Superior temporal gyrus (tissue), 1 donor: Measurements from ENCODE around the gene AJM1.
"Not testable (repeated sequence)": the region's sequence is repeated elsewhere in the genome, so short reads cannot be mapped to it uniquely, and the experiment has no call there.

Experiments used
- DNase-seq: peaks from one replicate; pipeline ENCODE4 v3.0.0-alpha.2; 2016; ENCODE audit errors: extremely low spot score

Gene AJM1

DNA sequence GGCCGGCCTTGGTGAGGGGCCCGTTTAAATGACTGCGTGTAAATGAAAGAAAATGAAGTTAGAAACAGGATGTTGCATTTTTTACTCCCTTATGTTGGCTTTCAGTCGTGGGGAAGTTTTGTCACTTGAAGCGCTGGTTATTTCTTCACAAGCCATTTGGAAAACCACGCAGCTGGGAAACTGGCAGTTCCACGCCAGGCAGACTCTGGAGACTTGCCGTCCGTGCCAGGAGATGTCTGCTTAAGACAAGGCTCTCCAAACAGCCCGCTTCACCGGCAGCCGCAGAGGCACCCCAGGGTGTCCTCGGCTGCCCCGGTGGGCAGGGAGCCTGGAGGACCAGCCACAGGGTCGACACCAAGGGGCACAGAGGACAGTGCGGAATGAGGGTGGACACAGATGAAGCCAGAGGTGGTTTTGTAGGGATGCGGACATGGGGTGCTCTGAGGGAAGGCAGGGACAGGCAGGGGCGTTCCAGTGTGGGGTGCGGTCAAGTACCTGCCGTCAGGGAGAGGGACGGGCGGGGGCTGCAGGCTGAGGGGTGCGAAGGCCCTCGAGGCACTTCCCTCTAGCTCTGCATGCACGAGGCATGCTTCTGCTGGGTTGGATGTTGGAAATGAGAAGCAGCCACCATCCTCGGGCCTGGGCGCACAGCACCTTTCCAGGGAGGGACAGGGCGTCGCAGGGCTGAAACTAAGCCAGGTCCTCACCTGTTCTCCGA is 11.1 kb upstream of the AJM1 start:
- DNase-seq: peak; percentile 43

DNA sequence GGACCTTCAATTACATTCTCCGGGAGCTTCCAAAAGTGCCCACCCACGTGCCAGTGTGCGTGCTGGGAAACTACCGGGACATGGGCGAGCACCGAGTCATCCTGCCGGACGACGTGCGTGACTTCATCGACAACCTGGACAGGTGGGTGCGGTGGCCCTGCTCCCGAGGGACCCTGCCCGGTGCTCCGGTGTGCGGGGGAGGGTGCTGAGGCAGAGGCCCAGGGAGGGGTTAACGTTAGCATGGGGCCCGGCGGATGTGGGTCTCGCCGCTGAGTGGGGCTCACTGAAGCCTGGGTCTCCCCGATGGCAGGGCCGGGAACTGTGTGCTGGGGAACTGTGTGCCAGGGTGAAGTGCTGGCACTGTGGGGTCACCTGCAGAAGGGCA is 10.6 kb upstream of the AJM1 start:
- no peak for DNase-seq

DNA sequence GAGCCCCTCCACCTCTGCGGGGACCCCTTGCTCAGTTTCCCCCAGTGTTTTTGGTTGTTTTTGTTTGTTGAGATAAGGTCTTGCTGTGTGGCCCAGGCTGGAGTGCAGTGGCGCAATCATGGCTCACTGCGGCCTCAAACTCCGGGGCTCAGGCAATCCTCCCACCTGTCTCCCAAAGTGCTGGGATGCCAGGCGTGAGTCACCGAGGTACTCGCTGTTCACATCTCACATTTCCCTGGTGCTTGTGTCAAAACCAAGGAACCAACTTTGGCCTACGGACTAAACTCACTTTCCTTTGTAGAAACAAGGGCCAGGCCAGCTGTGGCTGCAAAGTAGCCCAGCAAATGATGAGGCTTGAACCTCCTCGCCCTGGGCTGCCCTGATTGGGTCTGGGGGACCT is 9.7 kb upstream of the AJM1 start:
- no peak for DNase-seq

DNA sequence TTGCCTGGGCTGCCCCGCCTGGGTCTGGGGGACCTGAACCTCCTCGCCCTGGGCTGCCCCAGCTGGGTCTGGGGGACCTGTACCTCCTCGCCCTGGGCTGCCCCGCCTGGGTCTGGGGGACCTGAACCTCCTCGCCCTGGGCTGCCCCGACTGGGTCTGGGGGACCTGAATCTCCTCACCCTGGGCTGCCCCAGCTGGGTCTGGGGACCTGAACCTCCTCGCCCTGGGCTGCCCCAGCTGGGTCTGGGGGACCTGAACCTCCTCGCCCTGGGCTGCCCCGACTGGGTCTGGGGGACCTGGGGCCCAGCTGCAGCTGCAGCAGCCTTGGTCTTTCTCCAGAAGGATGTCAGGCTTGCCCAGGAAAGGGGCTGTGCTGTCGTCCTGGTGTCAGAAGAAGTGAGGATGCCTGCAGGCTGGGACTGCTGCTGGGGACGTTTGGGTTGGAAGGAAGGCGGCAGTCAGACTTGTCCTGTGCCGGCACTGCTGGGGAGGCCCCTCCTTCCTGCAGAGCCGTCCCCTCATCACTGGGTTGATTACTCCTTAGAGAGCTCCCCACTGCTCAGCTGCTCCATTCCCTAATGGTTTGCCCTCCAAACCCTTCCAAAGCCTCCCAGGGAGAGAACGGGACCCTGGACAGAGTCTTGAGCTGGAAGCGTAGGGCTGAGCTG is 8.8 kb upstream of the AJM1 start:
- DNase-seq: not testable (repeated sequence)

DNA sequence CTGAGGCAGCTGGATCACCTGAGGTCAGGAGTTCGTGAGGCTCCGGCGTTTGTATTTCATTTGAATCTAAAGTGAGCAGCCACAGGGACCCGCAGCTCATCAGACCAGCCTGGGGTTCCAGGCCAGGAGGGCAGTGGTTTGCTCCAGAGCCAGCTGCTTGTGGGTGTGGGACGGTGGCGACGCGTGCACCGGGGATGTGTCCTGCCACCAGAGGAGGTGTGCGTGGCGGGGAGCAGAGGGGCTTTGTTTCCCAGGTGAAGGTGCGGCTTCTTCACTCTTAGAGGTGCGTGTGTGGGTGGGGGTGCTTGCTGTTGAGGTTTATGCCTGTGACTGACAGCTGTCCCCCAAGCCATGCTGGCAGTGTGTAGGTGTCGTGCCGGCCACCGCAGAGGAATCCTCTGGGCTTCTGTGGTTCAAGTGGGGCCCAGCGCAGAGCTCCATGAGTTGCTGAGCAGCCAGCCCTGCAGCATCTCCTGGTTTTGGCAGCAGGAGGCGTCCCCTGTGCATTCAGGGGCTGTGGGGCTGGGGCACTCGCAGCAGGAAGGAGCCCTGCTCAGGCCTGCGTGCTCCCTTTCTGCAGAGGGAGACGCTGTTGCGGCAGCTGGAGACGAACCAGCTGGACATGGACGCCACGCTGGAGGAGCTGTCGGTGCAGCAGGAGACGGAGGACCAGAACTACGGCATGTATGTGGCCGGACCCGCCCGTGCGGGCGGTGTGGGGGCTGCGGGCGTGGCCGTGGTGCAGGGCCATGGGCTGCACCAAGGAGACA is 6.9 kb upstream of the AJM1 start:
- no peak for DNase-seq

DNA sequence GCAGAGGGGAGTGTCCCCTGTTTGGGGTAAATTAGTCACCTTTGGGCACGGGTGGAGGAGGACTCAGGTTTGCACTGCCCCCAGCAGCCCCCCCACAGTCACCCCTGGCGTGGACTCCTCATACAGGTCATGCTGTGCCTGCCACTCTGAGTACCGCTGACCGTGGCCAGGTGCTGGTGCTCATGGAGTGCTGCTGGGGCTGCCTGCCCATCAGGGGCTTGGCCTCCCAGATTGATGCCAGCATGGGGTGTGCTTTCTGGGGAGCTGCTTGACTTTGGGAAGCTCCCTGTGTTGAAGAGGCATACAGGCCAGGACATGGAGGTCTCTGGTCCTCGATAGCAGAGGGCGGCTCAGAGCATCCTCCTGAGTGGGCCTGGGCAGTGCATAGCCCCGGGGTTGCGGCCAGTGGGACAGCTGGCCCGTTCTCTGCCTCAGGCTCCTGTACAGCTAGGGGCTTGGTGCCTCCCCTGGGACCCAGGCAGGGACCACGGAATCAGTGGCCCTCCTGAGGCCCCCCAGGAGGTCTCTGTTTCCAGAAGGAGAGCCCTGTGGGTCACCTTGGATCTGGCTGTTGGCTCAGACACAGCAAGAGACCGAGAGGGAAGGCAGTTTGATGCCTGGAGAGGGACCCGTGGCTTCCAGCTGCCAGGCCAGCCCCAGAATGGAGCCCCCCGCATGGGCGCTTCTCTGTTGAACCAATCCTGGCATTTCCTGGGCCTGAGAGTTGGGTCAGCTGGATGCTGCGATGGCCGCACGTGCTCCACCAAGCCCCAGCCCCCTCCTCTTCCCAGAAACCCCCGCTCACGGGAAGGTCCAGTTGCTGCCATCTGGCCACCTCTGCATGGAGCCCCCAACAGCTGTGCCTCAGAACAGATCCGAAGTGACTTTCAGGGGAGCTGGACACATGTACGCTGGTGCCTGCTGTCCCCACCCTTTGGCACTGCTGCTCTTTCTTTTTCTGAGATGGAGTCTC is 6.1 kb upstream of the AJM1 start:
- no peak for DNase-seq

DNA sequence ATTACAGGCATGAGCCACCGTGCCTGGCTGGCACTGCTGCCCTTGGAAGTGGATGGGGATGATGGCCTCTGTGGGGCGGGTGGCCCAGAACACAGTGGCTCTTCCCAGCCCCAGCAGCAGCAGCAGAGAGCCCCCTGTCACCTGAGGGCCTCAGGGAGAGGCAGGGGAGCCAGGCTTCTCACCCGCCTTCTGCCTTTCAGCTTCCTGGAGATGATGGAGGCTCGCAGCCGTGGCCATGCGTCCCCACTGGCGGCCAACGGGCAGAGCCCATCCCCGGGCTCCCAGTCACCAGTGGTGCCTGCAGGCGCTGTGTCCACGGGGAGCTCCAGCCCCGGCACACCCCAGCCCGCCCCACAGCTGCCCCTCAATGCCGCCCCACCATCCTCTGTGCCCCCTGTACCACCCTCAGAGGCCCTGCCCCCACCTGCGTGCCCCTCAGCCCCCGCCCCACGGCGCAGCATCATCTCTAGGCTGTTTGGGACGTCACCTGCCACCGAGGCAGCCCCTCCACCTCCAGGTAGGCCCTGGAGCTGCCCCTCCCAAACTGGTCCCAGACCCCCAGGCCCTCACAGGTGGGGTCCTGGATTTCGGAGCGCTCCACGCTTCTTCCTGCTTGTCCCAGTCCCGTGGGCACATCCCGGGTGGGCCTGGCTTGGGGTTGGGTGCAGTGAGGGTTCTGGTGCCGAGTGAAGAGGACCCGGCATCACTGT is 5.0 kb upstream of the AJM1 start:
- DNase-seq: no peak

DNA sequence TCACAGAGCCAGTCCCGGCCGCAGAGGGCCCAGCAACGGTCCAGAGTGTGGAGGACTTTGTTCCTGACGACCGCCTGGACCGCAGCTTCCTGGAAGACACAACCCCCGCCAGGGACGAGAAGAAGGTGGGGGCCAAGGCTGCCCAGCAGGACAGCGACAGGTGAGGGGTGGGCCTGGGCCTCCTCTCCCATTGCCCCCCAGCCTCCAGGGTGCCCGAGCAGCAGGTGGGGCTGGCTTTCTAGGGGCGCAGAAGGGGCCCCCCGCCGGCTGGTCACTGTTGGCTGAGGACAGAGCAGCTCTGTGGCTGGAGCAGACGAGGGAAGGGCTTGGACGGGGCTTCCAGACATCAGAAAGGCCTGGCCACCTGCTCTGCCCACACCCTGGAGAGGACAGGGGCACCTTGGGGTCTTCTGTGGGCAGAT is 4.4 kb upstream of the AJM1 start:
- not testable (repeated sequence) for DNase-seq

DNA sequence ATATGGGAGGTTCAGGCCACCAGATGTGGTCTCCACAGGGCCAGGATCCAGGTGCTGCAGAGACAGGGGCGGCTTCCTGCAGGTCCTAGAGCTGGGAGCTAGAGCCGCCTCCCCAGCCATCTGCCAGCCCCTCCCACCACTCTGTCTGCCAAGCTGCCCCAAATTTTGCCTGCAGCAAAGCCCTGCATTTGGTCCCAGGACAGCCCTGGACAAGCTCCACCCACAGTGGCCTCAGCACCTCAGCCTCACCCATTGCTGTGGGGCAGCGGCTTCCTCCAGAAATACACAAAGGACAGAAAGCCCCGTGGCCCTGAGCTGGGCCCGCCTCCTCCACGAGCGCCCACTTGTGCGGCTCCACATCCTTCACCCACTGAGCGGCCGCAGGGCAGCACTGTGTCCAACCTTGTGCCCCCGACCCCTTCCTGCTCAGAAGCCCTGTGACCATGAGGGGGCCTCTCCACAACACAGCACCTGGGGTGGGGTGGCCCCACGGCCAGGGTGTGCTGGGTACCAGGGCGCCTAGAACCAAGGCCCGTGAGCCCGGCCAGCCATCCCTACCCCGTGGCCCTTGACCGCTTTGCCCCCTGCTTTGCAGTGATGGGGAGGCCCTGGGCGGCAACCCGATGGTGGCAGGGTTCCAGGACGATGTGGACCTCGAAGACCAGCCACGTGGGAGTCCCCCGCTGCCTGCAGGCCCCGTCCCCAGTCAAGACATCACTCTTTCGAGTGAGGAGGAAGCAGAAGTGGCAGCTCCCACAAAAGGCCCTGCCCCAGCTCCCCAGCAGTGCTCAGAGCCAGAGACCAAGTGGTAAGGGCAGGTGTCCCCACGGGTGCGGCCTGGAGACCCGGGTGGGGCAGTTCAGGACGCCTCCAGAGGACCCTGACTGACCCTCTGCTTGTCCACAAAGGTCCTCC is 3.7 kb upstream of the AJM1 start:
- no peak for DNase-seq

DNA sequence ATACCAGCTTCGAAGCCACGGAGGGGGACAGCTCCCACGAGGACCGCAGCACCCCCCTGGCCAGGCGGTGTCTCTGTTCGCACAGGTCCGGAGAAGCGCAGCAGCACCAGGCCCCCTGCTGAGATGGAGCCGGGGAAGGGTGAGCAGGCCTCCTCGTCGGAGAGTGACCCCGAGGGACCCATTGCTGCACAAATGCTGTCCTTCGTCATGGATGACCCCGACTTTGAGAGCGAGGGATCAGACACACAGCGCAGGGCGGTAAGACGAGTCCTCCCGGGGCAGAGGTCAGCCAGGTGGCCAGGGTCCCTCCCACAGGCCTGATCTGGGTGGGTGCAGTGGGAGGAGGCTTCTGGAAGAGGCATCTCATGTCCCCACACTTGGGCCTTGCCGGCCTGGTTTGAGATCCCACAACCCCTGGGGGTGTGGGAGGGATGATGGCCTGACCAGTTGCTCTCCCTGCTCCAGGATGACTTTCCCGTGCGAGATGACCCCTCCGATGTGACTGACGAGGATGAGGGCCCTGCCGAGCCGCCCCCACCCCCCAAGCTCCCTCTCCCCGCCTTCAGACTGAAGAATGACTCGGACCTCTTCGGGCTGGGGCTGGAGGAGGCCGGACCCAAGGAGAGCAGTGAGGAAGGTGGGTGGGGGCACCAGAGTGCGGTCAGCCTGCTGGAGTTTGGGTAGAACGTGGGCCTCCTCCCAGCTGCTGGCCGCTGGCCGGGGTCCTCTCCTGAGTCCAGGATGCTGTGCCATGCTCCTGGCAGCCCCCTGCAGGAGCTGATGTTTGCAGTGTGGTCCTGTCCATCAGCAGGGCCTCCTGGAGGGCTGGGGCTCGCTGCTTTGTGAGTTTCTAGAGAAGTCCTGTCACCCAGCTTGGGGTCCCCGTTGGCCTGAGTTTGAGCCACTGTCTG is 2.8 kb upstream of the AJM1 start:
- DNase-seq: no peak

DNA sequence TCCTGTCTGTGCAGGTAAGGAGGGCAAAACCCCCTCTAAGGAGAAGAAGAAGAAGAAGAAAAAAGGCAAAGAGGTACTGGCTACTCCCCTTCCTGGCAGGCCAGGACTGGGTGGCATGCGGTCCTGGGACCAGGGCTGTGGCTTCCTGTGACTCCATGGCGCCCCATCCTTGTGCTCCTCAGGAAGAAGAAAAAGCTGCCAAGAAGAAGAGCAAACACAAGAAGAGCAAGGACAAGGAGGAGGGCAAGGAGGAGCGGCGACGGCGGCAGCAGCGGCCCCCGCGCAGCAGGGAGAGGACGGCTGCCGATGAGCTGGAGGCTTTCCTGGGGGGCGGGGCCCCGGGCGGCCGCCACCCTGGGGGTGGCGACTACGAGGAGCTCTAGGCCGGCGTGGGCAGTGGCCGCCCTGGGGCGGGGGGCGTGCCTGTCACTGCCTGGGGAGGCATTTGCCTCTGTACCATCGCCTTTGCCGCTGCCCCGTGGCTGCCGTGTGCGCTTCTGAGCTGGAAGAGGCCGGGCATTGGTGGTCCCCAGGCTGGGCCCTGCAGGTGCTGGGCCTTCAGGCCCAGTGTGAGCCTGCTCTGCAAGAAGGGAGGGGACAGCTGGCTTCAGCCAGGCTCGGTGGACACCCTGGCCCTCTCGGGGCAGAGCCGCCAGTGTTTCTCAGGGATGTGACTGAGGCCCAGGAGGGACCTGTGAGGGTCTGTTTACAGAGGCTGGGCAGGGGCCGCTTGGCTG is 2.0 kb upstream of the AJM1 start:
- no peak for DNase-seq

DNA sequence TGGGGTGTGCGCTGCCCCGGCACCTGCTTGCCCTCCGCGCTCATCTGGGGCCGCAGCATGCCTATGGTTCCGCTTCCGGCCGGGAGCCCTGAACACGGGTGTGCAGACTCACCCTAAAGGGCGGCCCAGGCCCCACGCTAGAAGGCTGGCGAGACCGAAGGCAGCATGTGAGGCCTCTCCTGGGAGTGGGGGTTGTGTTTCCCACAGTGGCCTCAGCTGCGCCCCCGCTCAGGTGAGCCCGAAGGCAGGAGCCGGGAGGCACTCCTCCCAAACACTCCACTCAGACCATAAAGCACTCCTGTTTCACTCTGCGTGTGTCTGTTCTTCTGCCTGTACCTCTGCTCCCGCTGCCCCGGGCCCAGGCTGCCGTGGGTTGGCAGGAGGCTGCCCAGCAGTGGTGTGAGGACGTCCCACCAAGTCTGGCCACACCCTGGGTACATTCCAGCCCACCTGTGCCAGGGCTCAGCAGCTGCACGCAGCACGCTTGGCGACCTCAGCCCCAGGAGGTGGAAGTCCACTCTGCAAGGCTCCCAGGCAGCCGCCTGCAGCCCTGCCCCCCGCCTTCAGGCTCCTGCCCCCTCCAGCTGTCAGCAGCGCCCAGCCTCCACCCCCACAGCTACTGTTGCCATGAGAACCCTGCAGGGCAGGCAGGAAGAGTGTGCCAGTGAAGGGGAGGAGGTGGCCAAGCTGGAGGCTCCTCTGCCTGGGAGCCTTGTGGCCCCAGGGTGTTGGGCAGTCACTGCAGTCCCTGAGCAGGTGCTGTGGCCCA is 1.2 kb upstream of the AJM1 start:
- peak; percentile 79 for DNase-seq

DNA sequence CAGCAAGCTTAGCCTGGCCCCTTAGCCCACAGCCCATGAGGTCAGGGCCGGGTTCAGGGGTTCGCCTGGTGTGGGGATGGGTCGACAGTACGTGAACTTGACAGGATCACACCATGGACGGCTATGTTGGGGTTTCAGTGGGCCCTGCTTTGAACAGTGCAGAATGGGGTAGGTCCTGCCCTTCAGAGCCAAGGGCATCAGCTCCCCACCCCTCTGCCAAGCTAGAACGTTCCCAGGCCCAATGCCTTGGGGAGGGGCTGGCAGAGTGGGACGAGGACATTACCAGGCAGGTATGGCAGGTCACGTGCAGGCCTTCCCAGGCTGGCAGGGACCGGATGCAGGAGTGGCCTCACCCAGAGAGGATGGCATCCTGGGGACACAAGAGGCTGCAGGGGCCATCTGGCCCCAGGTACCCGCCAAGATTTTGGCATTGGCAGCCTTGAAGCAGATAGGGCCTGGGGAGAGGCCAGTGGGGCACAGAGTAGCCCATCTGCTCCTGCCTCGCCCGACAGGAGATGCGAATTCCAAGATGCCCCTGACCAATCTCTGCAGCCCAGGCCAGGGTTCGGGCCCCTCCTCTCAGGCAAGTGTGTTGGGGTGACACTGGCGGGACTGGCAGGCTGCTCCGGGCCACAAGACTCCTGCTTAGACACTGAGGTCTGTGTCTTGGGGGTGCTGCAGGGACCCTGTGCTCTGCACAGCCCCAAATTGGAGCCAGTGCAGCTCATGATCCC is 465 bp upstream of the AJM1 start:
- not testable (repeated sequence) for DNase-seq

DNA sequence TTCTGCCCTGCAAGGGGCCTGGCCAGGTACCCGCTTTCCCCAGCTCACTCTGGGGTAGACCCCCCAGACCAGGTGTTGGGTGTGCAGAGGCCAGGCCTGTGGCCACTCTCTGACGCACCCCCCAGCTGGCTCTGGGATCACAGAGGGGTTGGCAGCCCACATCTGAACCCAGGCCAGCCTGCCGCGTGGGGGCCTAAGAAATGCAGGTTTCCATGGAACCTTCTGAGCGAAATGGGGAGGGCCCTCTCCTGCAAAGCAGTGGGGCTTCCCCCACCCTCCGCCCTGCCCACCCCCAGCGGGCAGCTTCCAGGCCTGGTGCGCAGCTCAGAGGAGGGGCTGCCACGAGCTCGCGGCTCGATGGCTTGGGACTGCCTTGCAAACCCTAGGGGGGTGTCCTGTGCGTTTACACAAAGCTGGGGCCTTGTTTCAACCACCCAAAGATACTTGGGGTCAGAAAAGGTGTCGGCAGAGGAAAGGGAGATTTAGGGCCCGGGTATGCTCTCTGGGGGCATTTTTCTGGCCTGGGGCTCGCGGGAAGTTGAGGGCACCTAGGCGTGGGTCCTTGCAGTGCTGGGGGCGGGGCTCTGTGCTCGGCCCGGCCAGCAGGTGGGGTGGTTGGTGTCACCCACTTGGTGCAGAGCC is 1.0 kb downstream of the AJM1 start:
- not testable (repeated sequence) for DNase-seq

DNA sequence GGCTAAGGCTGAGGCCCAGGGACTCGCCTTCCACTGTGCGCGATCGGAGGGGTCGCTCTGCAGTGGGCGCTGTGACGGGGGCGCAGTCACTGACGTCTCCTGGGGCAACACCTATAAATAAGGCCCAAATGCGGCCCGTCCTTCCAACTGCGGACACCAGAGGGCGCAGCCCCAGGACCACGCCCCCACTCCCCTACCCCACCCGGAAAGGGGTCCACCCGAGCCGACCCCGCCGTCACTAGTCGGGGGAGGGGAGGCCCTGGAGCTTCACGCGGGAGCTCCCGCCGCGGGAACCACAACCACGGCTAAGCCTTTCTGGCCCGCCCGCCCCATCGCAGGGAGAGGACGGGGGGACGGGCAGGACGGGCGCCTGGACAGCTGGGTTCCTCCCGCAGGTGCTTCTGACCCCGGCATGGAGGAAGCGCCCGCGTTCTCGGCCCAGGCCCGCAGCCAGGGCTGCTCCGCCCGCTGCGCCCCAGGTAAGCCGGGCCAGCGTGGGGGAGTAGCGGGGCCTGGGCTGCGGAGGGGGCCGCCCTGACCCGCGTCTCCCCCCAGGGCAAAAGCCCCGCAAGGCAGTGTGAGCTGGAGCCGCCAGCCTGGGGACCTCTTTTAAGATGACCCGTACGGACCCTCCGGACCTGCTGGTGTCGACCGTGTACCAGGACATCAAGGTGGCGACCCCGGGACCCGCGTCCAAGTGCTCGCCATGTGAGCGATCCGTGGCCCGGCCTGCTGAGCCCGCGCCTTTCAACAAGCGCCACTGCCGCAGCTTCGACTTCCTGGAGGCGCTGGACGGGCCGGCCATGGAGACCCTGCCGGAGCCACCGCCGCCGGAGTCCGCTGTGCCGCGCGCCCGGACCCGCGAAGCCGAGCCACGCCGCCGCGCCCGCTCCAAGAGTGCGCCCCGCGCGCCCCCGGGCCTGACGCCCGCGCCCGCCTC is 1.8 kb downstream of the AJM1 start:
- not testable (repeated sequence) for DNase-seq
